Endothelial cell of umbilical vein (primary cell): ENCODE data around the gene RPL23. TPM values are rescaled to one million over a fixed set of nuclear protein-coding genes. Genes with fewer than 3 reads are reported as not detected.

ENCODE experiments used
- BruUV-seq: library from RNA; stranded (reverse); fragments of 400-500 nt; replicated peaks from 2 replicates; lab custom pipeline; 2021; lab: Mats Ljungman, UMichigan
- CTCF ChIA-PET: fragments of 300-600, 350-600 bp; sonication (Branson Sonifier 250); formaldehyde crosslinking; loops from one replicate; lab custom pipeline; 2021; ENCODE audit warnings: antibody characterized with exemption, inconsistent platforms; lab: Charles Lee
- POLR2A ChIA-PET: fragments of 300-600, 350-600 bp; sonication (Branson Sonifier 250); formaldehyde crosslinking; loops from one replicate; lab custom pipeline; 2021; ENCODE audit warnings: antibody characterized with exemption, inconsistent platforms; lab: Charles Lee
- DNase-seq: peaks from one replicate; pipeline ENCODE4 v3.0.0-alpha.2; 2011; ENCODE audit warnings: low read depth, low spot score
- FAIRE-seq: peaks from 2 replicates; lab custom pipeline; 2011; peaks lifted over from hg19 to GRCh38; lab: Jason Lieb, UNC
- H2AFZ ChIP-seq: 2 replicates; pipeline ENCODE4 v1.6.0; 2012; ENCODE audit warnings: low read depth, low read length, control low read depth, inconsistent platforms
- H3K27ac ChIP-seq: 2 replicates; pipeline ENCODE4 v1.5.1; 2011; ENCODE audit warnings: low read depth, mild to moderate bottlenecking, control low read depth, low read length, moderate library complexity; ENCODE audit not compliant: insufficient read depth
- H3K27me3 ChIP-seq, 2 experiments: 2 replicates each; pipeline versions ENCODE4 v1.6.0 to v1.6.1; 2011; ENCODE audit warnings: low read length in 2 of 2, mixed read lengths in 1 of 2; ENCODE audit not compliant: control insufficient read depth in 2 of 2, insufficient read depth in 2 of 2
- H3K36me3 ChIP-seq, 2 experiments: 2 replicates in 1 of 2; 3 replicates in 1 of 2; pipeline ENCODE4 v1.5.1; 2011; ENCODE audit warnings: low read length in 2 of 2, mild to moderate bottlenecking in 1 of 2, moderate library complexity in 1 of 2; ENCODE audit not compliant: control insufficient read depth in 2 of 2, insufficient read depth in 2 of 2; ENCODE audit errors: extremely low read depth in 1 of 2
- H3K4me1 ChIP-seq: 3 replicates; pipeline ENCODE4 v1.5.1; 2011; ENCODE audit warnings: mild to moderate bottlenecking, low read length; ENCODE audit not compliant: control insufficient read depth, insufficient read depth; ENCODE audit errors: extremely low read depth
- H3K4me2 ChIP-seq: 2 replicates; pipeline ENCODE4 v1.6.1; 2011; ENCODE audit warnings: low read length, control low read depth, mixed read lengths; ENCODE audit not compliant: insufficient read depth
- H3K4me3 ChIP-seq, 3 experiments: fragments of 200-600 bp in 1 of 3; sonication (generic), shearing (Covaris generic) in 1 of 3; replicated peaks in 1 of 3; 2 replicates each; pipeline ENCODE4 v1.5.1; 2011 to 2016; ENCODE audit warnings: control low read depth in 3 of 3, low read length in 3 of 3, mild to moderate bottlenecking in 2 of 3, inconsistent platforms in 1 of 3, low read depth in 1 of 3, moderate library complexity in 1 of 3; ENCODE audit not compliant: insufficient read depth in 1 of 3
- H3K79me2 ChIP-seq: 2 replicates; pipeline ENCODE4 v1.6.0; 2012; ENCODE audit warnings: low read length, inconsistent platforms; ENCODE audit not compliant: control insufficient read depth, insufficient read depth
- H3K9ac ChIP-seq: replicated peaks from 2 replicates; pipeline ENCODE3; 2011; ENCODE audit warnings: low read length, control low read depth; ENCODE audit not compliant: insufficient read depth; ENCODE audit errors: extremely low read depth
- H3K9me1 ChIP-seq: replicated peaks from 3 replicates; pipeline ENCODE4 v1.6.0; 2011; ENCODE audit warnings: mild to moderate bottlenecking, low read length; ENCODE audit not compliant: control insufficient read depth, insufficient read depth; ENCODE audit errors: extremely low read depth
- H3K9me3 ChIP-seq: replicated peaks from 2 replicates; pipeline ENCODE4 v1.5.1; 2012; ENCODE audit warnings: low read length, inconsistent platforms; ENCODE audit not compliant: control insufficient read depth, insufficient read depth
- H4K20me1 ChIP-seq: replicated peaks from 2 replicates; pipeline ENCODE3; 2011; ENCODE audit warnings: mild to moderate bottlenecking, low read length; ENCODE audit not compliant: control insufficient read depth, insufficient read depth; ENCODE audit errors: extremely low read depth
- CTCF ChIP-seq, 2 donors: IDR thresholded peaks; 1 replicate in 1 of 2; 2 replicates in 1 of 2; pipeline ENCODE4 v1.5.1; 2011; ENCODE audit warnings: low read length in 2 of 2, mild to moderate bottlenecking in 2 of 2, moderate library complexity in 2 of 2, control low read depth in 1 of 2, inconsistent platforms in 1 of 2, low read depth in 1 of 2; ENCODE audit not compliant: insufficient read depth in 1 of 2; ENCODE audit errors: extremely low read depth in 1 of 2
- EZH2 ChIP-seq: IDR thresholded peaks from 2 replicates; pipeline ENCODE4 v1.6.1; 2012; ENCODE audit warnings: borderline replicate concordance, low read depth, mild to moderate bottlenecking, moderate library complexity, low read length, inconsistent platforms; ENCODE audit not compliant: severe bottlenecking
- FOS ChIP-seq: IDR thresholded peaks from 2 replicates; pipeline ENCODE4 v1.6.1; 2011; ENCODE audit warnings: mild to moderate bottlenecking, low read length, moderate library complexity, borderline replicate concordance; ENCODE audit not compliant: insufficient read depth
- GATA2 ChIP-seq: IDR thresholded peaks from 2 replicates; pipeline ENCODE4 v1.7.0; 2011; ENCODE audit warnings: low read depth, mild to moderate bottlenecking, moderate library complexity, mixed read lengths, low read length; ENCODE audit not compliant: insufficient read length, insufficient read depth
- JUN ChIP-seq: IDR thresholded peaks from 2 replicates; pipeline ENCODE4 v1.6.1; 2011; ENCODE audit warnings: borderline replicate concordance, low read depth; ENCODE audit not compliant: insufficient read length, insufficient read depth
- MAX ChIP-seq: IDR thresholded peaks from 2 replicates; pipeline ENCODE4 v1.6.1; 2011; ENCODE audit not compliant: insufficient read depth, insufficient read length
- MYC ChIP-seq: IDR thresholded peaks from one replicate; pipeline ENCODE4 v1.6.1; 2011; ENCODE audit warnings: mild to moderate bottlenecking, low read depth, low read length
- POLR2A ChIP-seq: IDR thresholded peaks from 2 replicates; pipeline ENCODE4 v1.6.1; 2012; ENCODE audit warnings: low read depth, mild to moderate bottlenecking, control low read depth, low read length
- POLR2AphosphoS5 ChIP-seq: IDR thresholded peaks from 2 replicates; pipeline ENCODE4 v1.6.1; 2012; ENCODE audit warnings: low read depth, mild to moderate bottlenecking, control low read depth, low read length, moderate library complexity; ENCODE audit not compliant: insufficient read depth
- dilution Hi-C: fragments of 300-500 bp; cut with MboI; formaldehyde crosslinking; loops from one replicate; pipeline ENCODE4 v1.15.0; 2019; ENCODE audit warnings: low sequenced_read_pairs; ENCODE audit not compliant: extremely low pct_ligation_motif_present
- intact Hi-C: fragments of 100-400 bp; cut with micrococcal nuclease; formaldehyde crosslinking; loops from one replicate; pipeline ENCODE4 v1.10.0; 2022
- polyA plus RNA-seq, 4 experiments: library from polyadenylated mRNA; depleted of rRNA in 3 of 4; stranded (reverse) in 3 of 4; unstranded in 1 of 4; fragments of >200 nt; gene quantifications; 2 replicates each; pipeline versions ENCODE4 v1.2.1 to v1.2.3, GENCODE V29; 2011 to 2012; ENCODE audit warnings: missing spikeins in 1 of 4
- total RNA-seq: library from RNA; stranded (reverse); gene quantifications from 2 replicates; pipeline ENCODE4 v1.2.3, GENCODE V29; 2021

Gene RPL23
- total and polyA plus RNA-seq, 2 donors (not counting 3 experiments of a cell fraction or from before 2014, with no cell fraction given): 1,292 to 1,847 TPM

- Histone ChIP-seq H3K9me3 (no peaks in the 10 kb centered on the region), H3K36me3 (peaks cover 0 to 3% of the 10 kb centered on the region in 2 experiments), H3K4me2 (peak overlapping the region; percentile 79), H3K79me2 (peaks cover 64% of the 10 kb centered on the region), H3K9ac (no peak overlapping the region), H4K20me1 (peaks cover 6% of the 10 kb centered on the region), H3K9me1 (no peaks in the 10 kb centered on the region), H3K27ac (no peak overlapping the region), H3K27me3 (no peaks in the 10 kb centered on the region), H3K4me1 (peaks cover 38% of the 10 kb centered on the region), H3K4me3 (peak overlapping the region in 2 of 3 experiments; percentile 81 to 93), H2AFZ (no peak overlapping the region)
- dilution Hi-C loops (no loop called here), intact Hi-C loops (loop anchor here (5.0 kb wide), 1 partner anchor 110 kb away; no protein-coding TSS in a partner anchor)
- no peak for FAIRE-seq
- ChIA-PET CTCF (interaction anchor here (1.0 to 4.7 kb wide), 9 partner anchors 12 to 281 kb away, joined by 3 to 37 read pairs (median 5); no protein-coding TSS in a partner anchor), POLR2A (interaction anchor here (1.1 to 1.4 kb wide), 4 partner anchors 8 to 282 kb away, joined by 3 to 8 read pairs (median 5); partner anchors contain the start of gene RPL23)
- TSS peak; percentile 13 for BruUV-seq
- TF ChIP-seq POLR2AphosphoS5 (no peak), EZH2 (no peak), GATA2 (no peak), FOS (no peak), JUN (no peak), POLR2A (no peak), CTCF (IDR thresholded peaks at IDR 0.05; ENCODE audit: extremely low read depth in 1 of 2, insufficient read depth in 1 of 2, low read depth in 1 of 2, low read length in 2 of 2) (no peak), MAX (no peak), MYC (no peak)
- no peak for DNase-seq
Measured at GRCh38 chr17:38872027-38872511, 18.5 kb upstream of the RPL23 start.
